HG03378 (cell line): Measurements from ENCODE around the gene ERMAP.
"Not testable (repeated sequence)": the region's sequence is repeated elsewhere in the genome, so short reads cannot be mapped to it uniquely, and the experiment has no call there.

Source experiments
- ATAC-seq: cut with Tn5 transposase; IDR thresholded peaks from one replicate; pipeline ENCODE4 v1.9.1; 2021; ENCODE audit warnings: mild to moderate bottlenecking, moderate library complexity; ENCODE audit not compliant: unreplicated experiment

Gene ERMAP

GRCh38 chr1:42869751-42870150, 52.8 kb downstream of the ERMAP start:
- not testable (repeated sequence) for ATAC-seq

DNA sequence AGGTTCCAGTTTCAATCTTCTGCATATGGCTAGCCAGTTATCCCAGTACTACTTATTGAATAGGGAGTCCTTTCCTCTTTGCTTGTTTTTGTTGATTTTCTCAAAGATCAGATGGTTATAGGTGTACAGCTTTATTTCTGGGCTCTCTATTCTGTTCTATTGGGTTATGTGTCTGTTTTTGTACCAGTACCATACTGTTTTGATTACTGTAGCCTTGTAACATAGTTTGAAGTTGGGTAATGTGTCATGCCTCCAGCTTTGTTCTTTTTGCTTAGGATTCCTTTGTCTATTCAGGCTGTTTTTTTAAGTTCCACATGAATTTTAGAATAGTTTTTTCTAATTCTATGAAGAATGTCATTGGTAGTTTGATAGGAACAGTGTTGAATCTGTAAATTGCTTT, 56.2 kb downstream of the ERMAP start:
- not testable (repeated sequence) for ATAC-seq

- ATAC-seq = no peak
Measured at GRCh38 chr1:42873670-42874069, 56.7 kb downstream of the ERMAP start.

- ATAC-seq = no peak
Measured at GRCh38 chr1:42876009-42876408, 59.1 kb downstream of the ERMAP start.

- ATAC-seq = no peak
Measured at GRCh38 chr1:42877380-42877779, 60.5 kb downstream of the ERMAP start.

GRCh38 chr1:42880384-42880783, 63.5 kb downstream of the ERMAP start:
- no peak for ATAC-seq

DNA sequence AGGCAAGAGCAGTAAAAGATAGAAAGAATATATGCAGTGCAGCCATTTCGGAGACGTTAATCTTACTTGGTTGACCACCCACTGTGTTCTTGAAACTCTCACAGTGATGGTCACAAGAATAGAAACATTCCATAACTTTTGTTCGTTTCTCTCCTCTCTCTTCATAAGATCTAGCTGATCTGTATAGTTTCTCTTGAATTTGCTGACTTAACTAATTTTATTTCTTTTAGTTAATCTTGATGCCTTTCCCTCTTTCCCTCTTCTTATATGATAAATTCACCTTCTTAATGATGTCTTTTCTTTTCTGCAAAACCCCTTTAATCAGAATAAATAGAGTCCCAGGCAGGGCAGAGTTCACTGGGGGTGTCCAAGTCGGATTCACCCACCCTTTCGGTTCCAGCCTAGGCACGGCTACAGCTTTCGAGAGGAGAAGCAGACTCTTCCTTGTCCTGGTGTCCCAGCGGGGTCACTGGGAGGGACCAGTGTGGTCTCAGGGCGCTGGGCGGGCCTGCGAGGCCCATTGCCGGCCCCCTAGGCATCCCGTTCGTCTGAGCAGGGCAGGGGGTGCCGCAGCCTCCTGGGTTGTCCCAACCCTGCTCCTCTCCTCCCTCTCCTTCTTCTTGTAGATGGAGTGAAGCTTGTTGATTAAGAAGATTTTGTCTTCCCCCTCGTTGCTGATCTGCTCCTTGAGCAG, 69.3 kb downstream of the ERMAP start:
- no peak for ATAC-seq

DNA sequence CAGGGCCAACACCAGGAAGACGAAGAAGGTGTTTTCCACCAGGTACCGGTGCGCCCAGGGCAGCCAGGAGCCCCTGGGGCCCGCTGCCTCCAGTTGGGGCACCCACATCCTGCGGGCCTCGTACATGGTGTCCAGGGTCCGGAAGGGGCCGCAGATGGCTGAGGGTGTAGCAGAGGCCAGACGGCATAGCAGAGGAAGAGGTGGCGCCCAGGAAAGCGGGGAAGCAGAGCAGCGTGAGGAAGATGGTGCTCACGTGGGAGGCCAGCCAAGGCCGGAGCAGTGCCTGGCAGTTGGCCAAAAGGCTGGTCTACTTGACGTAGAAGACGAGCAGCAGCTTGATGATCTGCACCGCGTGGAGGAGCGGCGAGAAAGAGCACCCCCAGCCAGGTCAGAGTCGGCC, 69.9 kb downstream of the ERMAP start:
- ATAC-seq = no peak

- ATAC-seq = no peak
Measured at GRCh38 chr1:42887366-42887765, 70.4 kb downstream of the ERMAP start.

- no peak for ATAC-seq
Measured at GRCh38 chr1:42888013-42888633, 71.2 kb downstream of the ERMAP start.

DNA sequence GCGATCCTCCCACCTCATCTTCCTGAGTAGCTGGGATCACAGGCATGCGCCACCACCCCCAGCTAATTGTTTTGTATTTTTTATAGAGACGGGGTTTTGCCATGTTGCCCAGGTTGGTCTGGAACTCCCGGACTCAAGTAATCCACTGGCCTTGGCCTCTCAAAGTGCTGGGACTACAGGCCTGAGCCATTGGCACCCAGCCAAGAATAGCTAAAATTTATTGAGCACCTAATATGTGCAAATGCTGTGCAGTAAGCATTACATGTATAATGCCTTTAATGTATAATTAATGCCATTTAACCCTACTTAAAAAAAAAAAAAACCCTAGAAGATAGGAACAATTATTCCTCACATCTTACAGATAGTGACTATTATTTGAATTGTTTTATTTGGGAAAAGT, 72.3 kb downstream of the ERMAP start:
- ATAC-seq = no peak

DNA sequence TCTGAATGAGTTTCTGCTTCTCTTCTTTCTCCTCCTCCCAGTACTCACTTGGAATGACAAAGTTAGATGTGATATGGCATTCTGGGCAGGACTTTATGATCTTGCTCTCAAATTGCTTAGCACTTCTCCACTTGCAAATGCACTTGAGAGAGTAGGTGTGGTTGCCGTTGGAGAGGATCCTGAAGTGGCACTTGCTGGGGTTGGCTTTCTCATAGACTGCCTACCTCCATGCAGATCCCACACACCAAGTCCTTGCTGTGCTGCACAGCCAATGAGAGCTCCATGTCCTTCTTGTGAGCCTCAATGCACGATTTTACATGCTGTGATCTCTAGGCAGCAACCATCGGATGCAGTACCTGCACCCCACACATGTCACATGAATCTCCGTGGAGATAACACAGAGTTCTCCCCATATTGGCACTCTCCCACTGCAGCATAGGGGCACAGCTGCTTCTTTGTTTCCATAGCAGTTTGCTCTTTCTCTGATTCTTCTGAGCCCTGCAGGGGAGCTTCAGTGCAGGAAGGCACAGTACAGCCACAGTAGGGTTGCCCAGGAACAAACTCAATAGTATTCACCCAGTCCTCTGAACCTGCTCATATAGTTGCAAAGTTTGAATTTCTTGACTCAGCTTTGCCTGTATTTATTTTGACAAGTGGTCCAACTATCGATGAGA, 74.7 kb downstream of the ERMAP start:
- no peak for ATAC-seq
